ENCODE data around the gene AMOTL1. TPM values are rescaled to one million over a fixed set of nuclear protein-coding genes. Genes with fewer than 3 reads are reported as not detected.

AMOTL1 gene
- total RNA-seq, 1 donor from 2014 or later: 22.6 TPM

- Histone ChIP-seq H3F3A (ENCODE audit: low read depth) (peaks cover 5% of the 10 kb centered on the region), H3K9ac (no peak overlapping the region), H3K79me2 (ENCODE audit: low read depth) (no peaks in the 10 kb centered on the region), H3K27me3 (no peaks in the 10 kb centered on the region), H3K9me3 (ENCODE audit: low read depth) (no peaks in the 10 kb centered on the region), H3K4me2 (no peak overlapping the region), H3K36me3 (no peaks in the 10 kb centered on the region), H3K4me1 (peaks cover 9% of the 10 kb centered on the region), H2AFZ (replicated peaks) (no peak overlapping the region), H3K27ac (no peak overlapping the region), H3K4me3 (no peak overlapping the region), H4K20me1 (ENCODE audit: low read depth) (no peaks in the 10 kb centered on the region)
- Mint-ChIP-seq H3K27ac (no peak overlapping the region), H3K9me3 (no peaks in the 10 kb centered on the region), H3K36me3 (no peaks in the 10 kb centered on the region), H3K4me3 (no peak overlapping the region), H3K4me1 (peaks cover 35% of the 10 kb centered on the region), H3K27me3 (ENCODE audit: insufficient read depth, low read depth) (peaks cover 2% of the 10 kb centered on the region)
- DNase-seq (ENCODE audit: low spot score): no peak
- no peak for TF ChIP-seq CTCF (IDR thresholded peaks at IDR 0.05)
- no peak for TF ChIP-seq EZH2 (IDR thresholded peaks at IDR 0.05)
- TF ChIP-seq EZH2phosphoT487 (IDR thresholded peaks at IDR 0.05): no peak
These were observed 39.6 kb upstream of the AMOTL1 start for GRCh38 chr11:94728541-94728940.

GRCh38 chr11:94728966-94729751 lies 39.0 kb upstream of the AMOTL1 start:
- TF ChIP-seq EZH2phosphoT487 (IDR thresholded peaks at IDR 0.05) (no peak), EZH2 (IDR thresholded peaks at IDR 0.05) (no peak), CTCF (IDR thresholded peaks at IDR 0.05) (no peak)
- no peak overlapping the region for H3K4me3 Mint-ChIP-seq
- Histone ChIP-seq H3K4me2 (no peak overlapping the region), H3K9me3 (ENCODE audit: low read depth) (no peaks in the 10 kb centered on the region), H3K36me3 (no peaks in the 10 kb centered on the region), H3K4me1 (peaks cover 15% of the 10 kb centered on the region), H3K27ac (no peak overlapping the region), H4K20me1 (ENCODE audit: low read depth) (no peaks in the 10 kb centered on the region), H3K4me3 (no peak overlapping the region), H3K9ac (no peak overlapping the region), H2AFZ (replicated peaks) (no peak overlapping the region), H3F3A (ENCODE audit: low read depth) (peaks cover 11% of the 10 kb centered on the region), H3K27me3 (no peaks in the 10 kb centered on the region), H3K79me2 (ENCODE audit: low read depth) (no peaks in the 10 kb centered on the region)
- DNase-seq (ENCODE audit: low spot score): no peak
- no peak overlapping the region for H3K27ac Mint-ChIP-seq
- no peaks in the 10 kb centered on the region for H3K9me3 Mint-ChIP-seq
- no peaks in the 10 kb centered on the region for H3K36me3 Mint-ChIP-seq
- H3K4me1 Mint-ChIP-seq: peaks cover 40% of the 10 kb centered on the region
- peaks cover 2% of the 10 kb centered on the region for H3K27me3 Mint-ChIP-seq (ENCODE audit: insufficient read depth, low read depth)

- no peaks in the 10 kb centered on the region for H3K9me3 ChIP-seq (ENCODE audit: low read depth)
- H3K9me3 Mint-ChIP-seq: no peaks in the 10 kb centered on the region
- H3F3A ChIP-seq (ENCODE audit: low read depth): peaks cover 21% of the 10 kb centered on the region
- H4K20me1 ChIP-seq (ENCODE audit: low read depth): no peaks in the 10 kb centered on the region
- H3K27me3 ChIP-seq: no peaks in the 10 kb centered on the region
- peaks cover 25% of the 10 kb centered on the region for H3K4me1 ChIP-seq
- no peak for DNase-seq (ENCODE audit: low spot score)
- no peak for TF ChIP-seq EZH2 (IDR thresholded peaks at IDR 0.05)
- no peak for TF ChIP-seq CTCF (IDR thresholded peaks at IDR 0.05)
- no peak for TF ChIP-seq EZH2phosphoT487 (IDR thresholded peaks at IDR 0.05)
- H3K4me1 Mint-ChIP-seq: peaks cover 50% of the 10 kb centered on the region
- H3K9ac ChIP-seq: no peak overlapping the region
- H3K27me3 Mint-ChIP-seq (ENCODE audit: insufficient read depth, low read depth): peaks cover 2% of the 10 kb centered on the region
- H3K36me3 Mint-ChIP-seq: no peaks in the 10 kb centered on the region
- H3K4me2 ChIP-seq: no peak overlapping the region
- no peaks in the 10 kb centered on the region for H3K79me2 ChIP-seq (ENCODE audit: low read depth)
- H3K4me3 ChIP-seq: no peak overlapping the region
- H2AFZ ChIP-seq (replicated peaks): no peak overlapping the region
- H3K4me3 Mint-ChIP-seq: no peak overlapping the region
- H3K36me3 ChIP-seq: no peaks in the 10 kb centered on the region
- H3K27ac ChIP-seq: no peak overlapping the region
- H3K27ac Mint-ChIP-seq: no peak overlapping the region
These were observed 38.0 kb upstream of the AMOTL1 start for GRCh38 chr11:94730153-94730552.
